ENCODE measurements around the gene AEN. TPM values are rescaled to one million over a fixed set of nuclear protein-coding genes. Genes with fewer than 3 reads are reported as not detected.
A peak's percentile ranks its signal among the peaks of the same experiment; 100 is the strongest.

AEN gene
- polyA plus RNA-seq, 2 of the 4 experiments (the other 2 are of a cell fraction), result 57.2 to 74.9 TPM

DNA sequence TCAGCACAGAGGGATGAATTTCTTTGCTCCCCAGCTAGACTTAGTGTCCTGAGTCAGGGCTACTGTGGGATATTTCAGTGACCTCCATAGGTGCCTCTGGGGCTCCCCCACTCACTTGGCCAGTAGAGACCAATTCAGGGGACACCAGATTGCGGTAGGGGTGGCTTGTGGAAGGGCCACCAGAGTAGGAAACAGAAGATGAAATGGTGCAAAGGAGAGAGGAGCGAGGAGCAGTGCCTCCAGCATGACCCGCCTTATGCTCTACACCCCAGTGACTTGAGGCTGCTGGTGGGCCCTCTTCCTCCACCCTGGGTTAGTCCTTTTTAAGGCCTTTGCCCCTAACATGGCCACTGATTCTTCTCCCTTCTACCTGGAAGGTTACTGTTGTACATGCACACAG lies 2.5 kb downstream of the AEN start:
- FAIRE-seq (no peak), DNase-seq (ENCODE audit: low read depth in 1 of 2, low spot score in 1 of 2) (no peak), ATAC-seq (no peak)
- no peaks in the 10 kb centered on the region for H3K9me3 ChIP-seq
- 77% methylated on average over 3 of the region's 3 CpGs for WGBS (ENCODE audit: missing lambda C conversion rate)
- ChIA-PET POLR2A (interaction anchor here (1.2 kb wide), 1 partner anchor 156 kb away, joined by 4 read pairs; the partner anchor contains the start of genes MRPL46 and MRPS11), CTCF (interaction anchor here (0.7 to 1.5 kb wide), 5 partner anchors 9 to 274 kb away, joined by 3 read pairs; no protein-coding TSS in a partner anchor)
- H3K4me2 ChIP-seq, result peak overlapping the region; percentile 87
- peak overlapping the region; percentile 34 to 99; a peak in 5 of 6 replicates for H3K27ac ChIP-seq
- no peak for TF ChIP-seq ZSCAN20 (CRISPR knock-in tag; IDR thresholded peaks at IDR 0.05)
- TF ChIP-seq, protein P1, sequence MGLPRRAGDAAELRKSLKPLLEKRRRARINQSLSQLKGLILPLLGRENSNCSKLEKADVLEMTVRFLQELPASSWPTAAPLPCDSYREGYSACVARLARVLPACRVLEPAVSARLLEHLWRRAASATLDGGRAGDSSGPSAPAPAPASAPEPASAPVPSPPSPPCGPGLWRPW (IDR thresholded peaks at IDR 0.05), result no peak
- TF ChIP-seq CEBPB (IDR thresholded peaks at IDR 0.05), result no peak
- TF ChIP-seq, protein P2, sequence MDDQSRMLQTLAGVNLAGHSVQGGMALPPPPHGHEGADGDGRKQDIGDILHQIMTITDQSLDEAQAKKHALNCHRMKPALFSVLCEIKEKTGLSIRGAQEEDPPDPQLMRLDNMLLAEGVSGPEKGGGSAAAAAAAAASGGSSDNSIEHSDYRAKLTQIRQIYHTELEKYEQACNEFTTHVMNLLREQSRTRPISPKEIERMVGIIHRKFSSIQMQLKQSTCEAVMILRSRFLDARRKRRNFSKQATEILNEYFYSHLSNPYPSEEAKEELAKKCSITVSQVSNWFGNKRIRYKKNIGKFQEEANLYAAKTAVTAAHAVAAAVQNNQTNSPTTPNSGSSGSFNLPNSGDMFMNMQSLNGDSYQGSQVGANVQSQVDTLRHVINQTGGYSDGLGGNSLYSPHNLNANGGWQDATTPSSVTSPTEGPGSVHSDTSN (IDR thresholded peaks at IDR 0.05), result no peak
- TF ChIP-seq ZFP36 (IDR thresholded peaks at IDR 0.05; ENCODE audit: borderline replicate concordance, partially characterized antibody), result no peak
- TF ChIP-seq HEYL (CRISPR knock-in tag; IDR thresholded peaks at IDR 0.05), result no peak
- H3K4me1 ChIP-seq, result peaks cover 66% of the 10 kb centered on the region
- H3K4me3 ChIP-seq, result peak overlapping the region; percentile 82

DNA sequence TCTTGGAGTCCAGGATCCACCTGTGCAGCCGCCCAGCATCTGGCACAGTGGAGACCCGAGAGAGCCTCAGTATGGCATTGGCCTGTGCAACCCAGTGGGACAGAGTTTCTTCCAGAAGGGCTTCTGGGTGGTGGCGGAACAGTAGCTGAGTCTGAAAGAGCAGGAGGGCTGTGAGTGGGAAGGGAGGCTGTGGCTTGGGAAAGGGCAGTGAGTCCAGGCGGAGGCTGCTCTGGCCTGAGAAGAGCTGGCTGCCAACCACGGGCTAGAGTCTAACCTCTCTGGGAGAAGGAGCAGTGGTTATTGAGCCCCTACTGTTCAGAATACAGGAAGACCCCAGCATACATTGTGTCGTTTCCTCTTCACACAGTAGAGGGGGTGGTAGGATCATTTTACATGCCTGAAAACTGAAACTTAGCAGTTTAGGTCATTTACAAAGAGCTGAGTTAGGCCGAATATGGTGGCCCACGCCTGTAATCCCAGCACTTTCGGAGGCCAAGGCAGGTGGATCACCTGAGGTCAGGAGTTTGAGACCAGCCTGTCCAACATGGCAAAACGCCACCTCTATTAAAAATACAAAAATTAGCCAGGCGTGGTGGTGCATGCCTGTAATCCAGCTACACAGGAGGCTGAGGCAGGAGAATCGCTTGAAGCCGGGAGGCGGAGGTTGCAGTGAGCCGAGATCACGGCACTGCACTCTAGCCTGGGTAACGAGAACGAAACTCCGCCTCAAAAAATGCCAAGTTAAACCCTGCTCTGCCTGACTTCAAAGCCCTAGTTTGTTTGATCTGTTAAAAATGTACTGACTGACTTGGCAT lies 3.2 kb downstream of the AEN start:
- POLR2A ChIA-PET, result interaction anchor here (1.2 kb wide), 1 partner anchor 157 kb away, joined by 4 read pairs; the partner anchor contains the start of genes MRPL46 and MRPS11
- CTCF ChIA-PET, result interaction anchor here (1.0 to 3.0 kb wide), 5 partner anchors 10 to 273 kb away, joined by 3 to 12 read pairs (median 3); no protein-coding TSS in a partner anchor
- Histone ChIP-seq H3K4me3 (peak overlapping the region; percentile 82; the same call in 1 of the 3 replicates), H3K4me1 (peaks cover 74% of the 10 kb centered on the region), H3K4me2 (peak overlapping the region; percentile 87), H3K27ac (peak overlapping the region; percentile 34 to 99; a peak in 4 of 6 replicates), H3K9me3 (no peaks in the 10 kb centered on the region)
- WGBS (ENCODE audit: missing lambda C conversion rate), result 86% methylated on average over 19 of the region's 19 CpGs
- DNase-seq (ENCODE audit: low read depth in 1 of 2, low spot score in 1 of 2) (no peak), ATAC-seq (no peak), FAIRE-seq (no peak)
- TF ChIP-seq MAFK (IDR thresholded peaks at IDR 0.05; ENCODE audit: partially characterized antibody) (peak; percentile 7), RAD21 (conservative IDR thresholded peaks at IDR 0.05 in 1 of 2, IDR thresholded peaks at IDR 0.05 in 1 of 2) (0 out of 5 replicates have a peak, but pooled peaks of 1 of the 2 experiments have one; percentile 19), HEYL (CRISPR knock-in tag; IDR thresholded peaks at IDR 0.05) (no peak), TFCP2L1 (CRISPR knock-in tag; IDR thresholded peaks at IDR 0.05) (no peak), TP53 (CRISPR knock-in tag; IDR thresholded peaks at IDR 0.05) (no peak), CBX2 (IDR thresholded peaks at IDR 0.05; ENCODE audit: borderline replicate concordance, low read depth) (no peak)
- TF ChIP-seq, protein P2 (IDR thresholded peaks at IDR 0.05), result no peak

DNA sequence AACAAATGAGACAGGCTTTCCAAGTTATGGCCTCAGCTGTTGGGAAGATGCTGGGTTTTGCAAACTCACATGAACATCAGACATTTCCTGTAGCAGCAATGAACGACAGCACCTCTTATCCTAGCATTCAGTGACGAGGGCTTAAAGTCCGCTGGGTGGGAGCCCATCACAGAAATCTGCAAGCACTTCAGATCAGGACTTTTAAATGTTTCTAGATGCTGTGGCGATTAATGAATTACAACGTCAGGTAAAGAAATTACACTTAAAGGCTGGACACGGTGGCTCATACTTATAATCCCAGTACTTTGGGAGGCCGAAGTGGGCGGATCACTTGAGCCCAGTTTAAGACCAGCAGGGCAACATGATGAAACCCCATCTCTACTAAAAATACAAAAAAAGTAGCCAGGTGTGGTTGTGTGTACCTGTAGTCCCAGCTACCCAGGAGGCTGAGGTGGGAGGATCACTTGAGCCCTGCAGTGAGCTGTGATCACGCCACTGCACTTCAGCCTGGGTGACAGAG lies 3.9 kb downstream of the AEN start:
- peak overlapping the region; percentile 87 for H3K4me2 ChIP-seq
- no peak for DNase-seq (ENCODE audit: low read depth in 1 of 2, low spot score in 1 of 2)
- H3K9me3 ChIP-seq, result no peaks in the 10 kb centered on the region
- POLR2A ChIA-PET, result interaction anchor here (1.1 to 1.2 kb wide), 2 partner anchors 10 to 158 kb away, joined by 3 to 4 read pairs; partner anchors contain the start of genes MRPL46 and MRPS11
- H3K4me1 ChIP-seq, result peaks cover 80% of the 10 kb centered on the region
- FAIRE-seq, result no peak
- ATAC-seq, result no peak
- WGBS (ENCODE audit: missing lambda C conversion rate), result 78% methylated on average over 9 of the region's 9 CpGs
- CTCF ChIA-PET, result interaction anchor here (1.0 to 3.0 kb wide), 3 partner anchors 9 to 210 kb away, joined by 3 to 12 read pairs (median 4); no protein-coding TSS in a partner anchor
- no peak overlapping the region for H3K27ac ChIP-seq
- H3K4me3 ChIP-seq, result no peak overlapping the region
- no peak for TF ChIP-seq PHF8 (IDR thresholded peaks at IDR 0.05; ENCODE audit: borderline replicate concordance, low read depth)
- TF ChIP-seq RARB (CRISPR knock-in tag; IDR thresholded peaks at IDR 0.05), result no peak
- no peak for TF ChIP-seq CEBPB (IDR thresholded peaks at IDR 0.05)
- TF ChIP-seq HOXA7 (CRISPR knock-in tag; IDR thresholded peaks at IDR 0.05), result no peak
- no peak for TF ChIP-seq JUNB (IDR thresholded peaks at IDR 0.05)
